Esophagus squamous epithelium (tissue), 5 donors: Measurements from ENCODE around the gene CDH8. TPM values are rescaled to one million over a fixed set of nuclear protein-coding genes. Genes with fewer than 3 reads are reported as not detected.

Source experiments
- DNase-seq: peaks from one replicate; lab custom pipeline; 2025; lab: John Stamatoyannopoulos, UW
- H3K27ac ChIP-seq, 4 donors: fragments of 200-600 bp; sonication (generic); one replicate each; pipeline ENCODE4 v1.5.1; 2016 to 2019; ENCODE audit warnings: mild to moderate bottlenecking in 1 of 4
- H3K27me3 ChIP-seq, 4 donors: fragments of 200-600 bp; sonication (generic); 1 replicate in 3 of 4; 2 replicates in 1 of 4; pipeline versions ENCODE4 v1.5.1 to v1.6.0; 2017 to 2021; ENCODE audit warnings: antibody characterized with exemption in 1 of 4
- H3K36me3 ChIP-seq, 3 donors: fragments of 200-600 bp; sonication (generic); one replicate each; pipeline ENCODE4 v1.5.1; 2016 to 2019
- H3K4me1 ChIP-seq, 3 donors: fragments of 200-600 bp; sonication (generic); one replicate each; pipeline ENCODE4 v1.5.1; 2017 to 2019
- H3K4me3 ChIP-seq, 4 donors: fragments of 200-600 bp; sonication (generic); 1 replicate in 3 of 4; 2 replicates in 1 of 4; pipeline ENCODE4 v1.5.1; 2016 to 2019; ENCODE audit warnings: mild to moderate bottlenecking in 2 of 4, moderate library complexity in 1 of 4
- H3K9me3 ChIP-seq, 3 donors: fragments of 200-600 bp; sonication (generic); one replicate each; pipeline ENCODE4 v1.5.1; 2016 to 2019
- CTCF ChIP-seq, 6 experiments: fragments of 450-650 bp in 4 of 6; fragments of 200-600 bp in 2 of 6; sonication (generic) in 2 of 6; IDR thresholded peaks; one replicate each; pipeline ENCODE4 v1.5.1; 2016 to 2019; ENCODE audit warnings: antibody characterized with exemption in 6 of 6, mild to moderate bottlenecking in 4 of 6, moderate library complexity in 4 of 6
- POLR2A ChIP-seq, 4 donors: fragments of 450-650 bp; IDR thresholded peaks; one replicate each; pipeline ENCODE4 v1.6.1; 2017; ENCODE audit warnings: antibody characterized with exemption in 4 of 4, mild to moderate bottlenecking in 4 of 4, moderate library complexity in 3 of 4
- WGBS, 2 donors: methylation state at CpG; one replicate each; pipeline ENCODE4 v1.1.5; 2018; 5-methylcytosine and 5-hydroxymethylcytosine counted together
- intact Hi-C: fragments of 100-400 bp; cut with DNase I; formaldehyde crosslinking; loops from one replicate; pipeline ENCODE4 v1.15.0; 2022
- total RNA-seq, 4 donors: library from RNA; depleted of rRNA; stranded (reverse); fragments of >200 nt; gene quantifications; one replicate each; pipeline ENCODE4 v1.1.0, GENCODE V29; 2016
- donor health status: DM: yes; HTN: yes; CAD: no.

The CDH8 gene
- total RNA-seq, 4 donors from 2014 or later, result 0.27 to 1.8 (median 0.81) TPM

DNA sequence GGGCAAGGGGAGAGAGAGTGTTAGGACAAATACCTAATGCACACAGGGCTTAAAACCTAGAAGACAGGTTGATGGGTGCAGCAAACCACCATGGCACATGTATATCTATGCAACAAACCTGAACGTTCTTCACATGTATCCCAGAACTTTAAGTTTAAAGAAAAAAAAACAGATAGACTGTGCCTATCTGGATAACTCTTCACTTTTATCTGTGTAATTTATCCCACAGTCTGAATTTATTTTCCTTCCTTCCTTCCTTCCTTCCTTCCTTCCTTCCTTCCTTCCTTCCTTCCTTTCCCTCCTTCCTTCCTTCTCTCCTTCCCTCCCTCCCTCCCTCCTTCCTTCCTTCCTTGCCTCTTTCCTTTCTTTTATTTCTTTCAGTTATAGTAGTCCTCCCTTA lies 370.7 kb downstream of the CDH8 start:
- TF ChIP-seq CTCF (IDR thresholded peaks at IDR 0.05), result no peak
- no peak for TF ChIP-seq POLR2A (IDR thresholded peaks at IDR 0.05)
- no peaks in the 10 kb centered on the region for H3K36me3 ChIP-seq
- intact Hi-C loops, result no loop called here
- H3K27ac ChIP-seq, result no peak overlapping the region
- 58 to 87% methylated on average over 1 of the region's 1 CpG for WGBS, 2 donors
- no peaks in the 10 kb centered on the region for H3K27me3 ChIP-seq
- no peaks in the 10 kb centered on the region for H3K4me1 ChIP-seq
- no peak for DNase-seq
- H3K4me3 ChIP-seq, result no peak overlapping the region
- H3K9me3 ChIP-seq, result peaks cover 0 to 4% (median 0%) of the 10 kb centered on the region in 3 donors

GRCh38 chr16:61659936-61660335 lies 376.3 kb downstream of the CDH8 start:
- no peak for TF ChIP-seq POLR2A (IDR thresholded peaks at IDR 0.05)
- no peak for TF ChIP-seq CTCF (IDR thresholded peaks at IDR 0.05)
- Histone ChIP-seq H3K27ac (no peak overlapping the region), H3K4me3 (no peak overlapping the region), H3K9me3 (peaks cover 0 to 1% (median 0%) of the 10 kb centered on the region in 3 donors), H3K27me3 (no peaks in the 10 kb centered on the region), H3K36me3 (no peaks in the 10 kb centered on the region), H3K4me1 (no peaks in the 10 kb centered on the region)
- intact Hi-C loops, result no loop called here
- DNase-seq, result no peak

GRCh38 chr16:61654962-61655361 lies 381.3 kb downstream of the CDH8 start:
- no peaks in the 10 kb centered on the region for H3K9me3 ChIP-seq
- no peaks in the 10 kb centered on the region for H3K4me1 ChIP-seq
- no peaks in the 10 kb centered on the region for H3K27me3 ChIP-seq
- intact Hi-C loops, result no loop called here
- WGBS, 2 donors, result 75 to 91% methylated on average over 4 of the region's 4 CpGs
- no peaks in the 10 kb centered on the region for H3K36me3 ChIP-seq
- DNase-seq, result no peak
- TF ChIP-seq CTCF (IDR thresholded peaks at IDR 0.05) (no peak), POLR2A (IDR thresholded peaks at IDR 0.05) (no peak)
- H3K27ac ChIP-seq, result no peak overlapping the region
- no peak overlapping the region for H3K4me3 ChIP-seq

- no peak for DNase-seq
- H3K27me3 ChIP-seq, result no peaks in the 10 kb centered on the region
- TF ChIP-seq POLR2A (IDR thresholded peaks at IDR 0.05) (no peak), CTCF (IDR thresholded peaks at IDR 0.05) (no peak)
- intact Hi-C loops, result no loop called here
- no peaks in the 10 kb centered on the region for H3K9me3 ChIP-seq
- H3K4me3 ChIP-seq, result no peak overlapping the region
- H3K36me3 ChIP-seq, result no peaks in the 10 kb centered on the region
- H3K27ac ChIP-seq, result no peak overlapping the region
- 73 to 75% methylated on average over 7 of the region's 7 CpGs for WGBS, 2 donors
- H3K4me1 ChIP-seq, result no peaks in the 10 kb centered on the region
These were observed 382.7 kb downstream of the CDH8 start for GRCh38 chr16:61653544-61653943.

DNA sequence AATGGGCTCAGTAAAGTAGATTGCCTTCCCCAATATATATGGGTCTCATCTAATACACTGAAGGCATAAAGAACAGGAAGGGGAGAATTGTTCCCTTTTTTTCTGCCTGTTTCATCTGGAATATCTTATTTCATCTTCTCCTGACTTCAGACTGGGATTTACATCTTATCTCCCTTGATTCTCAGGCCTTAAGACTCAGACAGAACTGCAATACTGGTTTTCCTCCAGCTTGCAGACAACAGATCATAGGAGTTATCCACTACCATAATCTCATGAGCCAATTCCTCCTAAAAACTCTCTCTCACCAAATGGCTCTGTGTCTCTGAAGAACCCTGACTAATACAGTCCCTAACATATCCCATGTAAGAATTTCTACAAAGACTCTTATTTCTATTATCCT lies 390.7 kb downstream of the CDH8 start:
- no peak overlapping the region for H3K4me3 ChIP-seq
- no peaks in the 10 kb centered on the region for H3K27me3 ChIP-seq
- no peak for DNase-seq
- intact Hi-C loops, result no loop called here
- no peak overlapping the region for H3K27ac ChIP-seq
- TF ChIP-seq POLR2A (IDR thresholded peaks at IDR 0.05) (no peak), CTCF (IDR thresholded peaks at IDR 0.05) (no peak)
- no peaks in the 10 kb centered on the region for H3K36me3 ChIP-seq
- no peaks in the 10 kb centered on the region for H3K4me1 ChIP-seq
- H3K9me3 ChIP-seq, result no peaks in the 10 kb centered on the region
